ENCODE measurements around the gene COL8A2.

The COL8A2 gene

DNA sequence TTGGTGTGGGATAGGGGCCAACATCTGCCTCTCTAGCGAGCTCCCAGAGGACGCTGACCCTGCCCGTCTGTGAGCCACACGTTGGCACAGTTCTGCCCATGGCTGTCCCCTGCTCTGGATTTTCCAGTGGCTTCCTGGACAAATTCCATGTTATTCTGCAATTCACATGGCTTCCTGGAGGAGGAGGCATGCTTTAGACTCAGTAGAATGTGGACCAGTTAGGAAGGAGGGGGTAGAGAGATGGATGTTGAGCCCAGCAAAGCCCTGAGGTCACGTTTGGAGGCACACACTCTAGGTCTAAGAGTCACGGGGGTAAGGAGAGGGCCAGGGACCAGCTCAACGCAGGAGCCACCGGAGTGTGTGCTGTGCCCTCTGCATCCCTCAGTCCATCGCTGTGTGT is 12.2 kb downstream of the COL8A2 start:
- H3K18ac ChIP-seq (ENCODE audit: low read length), result no peak overlapping the region
- H3K27me3 ChIP-seq (ENCODE audit: insufficient read depth, low read length), result no peaks in the 10 kb centered on the region
- no peak overlapping the region for H3K23ac ChIP-seq (ENCODE audit: low read length)
- H2AK5ac ChIP-seq (ENCODE audit: low read length), result no peak overlapping the region
- H3K4ac ChIP-seq (ENCODE audit: low read depth, low read length), result no peak overlapping the region
- H3K79me2 ChIP-seq (ENCODE audit: control insufficient read depth, insufficient read depth, low read length, poor library complexity), result no peaks in the 10 kb centered on the region
- no peaks in the 10 kb centered on the region for H3K9me3 ChIP-seq (ENCODE audit: insufficient read depth, low read depth, low read length)
- no peak overlapping the region for H2BK12ac ChIP-seq (ENCODE audit: low read length)
- H3K14ac ChIP-seq (ENCODE audit: low read length), result no peak overlapping the region
- H3K4me1 ChIP-seq (ENCODE audit: control insufficient read depth in 1 of 2, insufficient read depth in 2 of 2, low read length in 2 of 2), result peaks cover 15 to 26% of the 10 kb centered on the region in 2 experiments
- H3K9ac ChIP-seq (ENCODE audit: low read length), result no peak overlapping the region
- no peak overlapping the region for H3K4me2 ChIP-seq (ENCODE audit: low read length)
- H2AFZ ChIP-seq (ENCODE audit: insufficient read depth, low read length, poor library complexity), result no peak overlapping the region
- no peak overlapping the region for H4K12ac ChIP-seq (ENCODE audit: low read depth, low read length)
- H4K91ac ChIP-seq (ENCODE audit: low read depth, low read length), result no peak overlapping the region
- no peak overlapping the region for H4K8ac ChIP-seq (ENCODE audit: low read depth, low read length)
- no peak for DNase-seq
- no peak overlapping the region for H3K4me3 ChIP-seq (ENCODE audit: low read depth, low read length)
- no CpG with 5 or more reads among the region's 9 CpGs for WGBS (ENCODE audit: extremely low coverage, insufficient coverage, insufficient read length)
- no peak overlapping the region for H2BK120ac ChIP-seq (ENCODE audit: insufficient read depth, low read length, poor library complexity)
- H3K79me1 ChIP-seq (ENCODE audit: low read length), result peaks cover 11% of the 10 kb centered on the region
- H3K36me3 ChIP-seq (ENCODE audit: control insufficient read depth in 1 of 2, insufficient read depth in 2 of 2, low read length in 2 of 2), result no peaks in the 10 kb centered on the region
- no peak overlapping the region for H2BK5ac ChIP-seq (ENCODE audit: low read depth, low read length, poor library complexity)
- H3K27ac ChIP-seq (ENCODE audit: low read depth, low read length), result no peak overlapping the region

DNA sequence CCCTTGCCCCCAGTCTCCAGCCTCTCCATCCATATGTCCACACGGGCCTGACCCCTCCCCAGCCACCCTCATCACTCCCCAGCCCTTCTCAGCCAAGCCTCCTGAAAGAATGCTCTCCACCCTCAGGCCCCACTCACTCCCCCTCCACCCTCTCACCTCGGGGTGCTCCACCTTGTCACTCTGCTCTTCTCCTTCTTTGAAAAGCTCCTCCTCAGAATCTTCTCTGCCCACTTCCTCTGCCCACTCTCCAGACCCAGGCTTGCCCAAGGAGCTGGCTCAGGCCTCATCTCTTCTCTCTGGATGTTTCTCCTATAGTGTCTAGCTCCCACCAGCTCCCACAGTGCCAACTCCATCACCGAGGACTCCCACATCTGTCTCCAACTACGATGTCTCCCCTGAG is 13.9 kb downstream of the COL8A2 start:
- DNase-seq, result no peak
- H3K79me2 ChIP-seq (ENCODE audit: control insufficient read depth, insufficient read depth, low read length, poor library complexity), result no peaks in the 10 kb centered on the region
- H3K23ac ChIP-seq (ENCODE audit: low read length), result no peak overlapping the region
- H3K14ac ChIP-seq (ENCODE audit: low read length), result no peak overlapping the region
- H3K4me1 ChIP-seq (ENCODE audit: control insufficient read depth in 1 of 2, insufficient read depth in 2 of 2, low read length in 2 of 2), result peaks cover 12 to 27% of the 10 kb centered on the region in 2 experiments
- no peak overlapping the region for H4K12ac ChIP-seq (ENCODE audit: low read depth, low read length)
- no peak overlapping the region for H4K8ac ChIP-seq (ENCODE audit: low read depth, low read length)
- no peak overlapping the region for H2BK5ac ChIP-seq (ENCODE audit: low read depth, low read length, poor library complexity)
- WGBS (ENCODE audit: extremely low coverage, insufficient coverage, insufficient read length), result no CpG with 5 or more reads among the region's 4 CpGs
- peaks cover 11% of the 10 kb centered on the region for H3K79me1 ChIP-seq (ENCODE audit: low read length)
- no peak overlapping the region for H2BK12ac ChIP-seq (ENCODE audit: low read length)
- H3K18ac ChIP-seq (ENCODE audit: low read length), result no peak overlapping the region
- no peak overlapping the region for H3K9ac ChIP-seq (ENCODE audit: low read length)
- no peaks in the 10 kb centered on the region for H3K36me3 ChIP-seq (ENCODE audit: control insufficient read depth in 1 of 2, insufficient read depth in 2 of 2, low read length in 2 of 2)
- no peak overlapping the region for H2AFZ ChIP-seq (ENCODE audit: insufficient read depth, low read length, poor library complexity)
- no peaks in the 10 kb centered on the region for H3K27me3 ChIP-seq (ENCODE audit: insufficient read depth, low read length)
- no peak overlapping the region for H3K27ac ChIP-seq (ENCODE audit: low read depth, low read length)
- H2AK5ac ChIP-seq (ENCODE audit: low read length), result peak overlapping the region; percentile 12
- peak overlapping the region; percentile 19 for H4K91ac ChIP-seq (ENCODE audit: low read depth, low read length)
- H3K4me2 ChIP-seq (ENCODE audit: low read length), result no peak overlapping the region
- H3K4ac ChIP-seq (ENCODE audit: low read depth, low read length), result no peak overlapping the region
- H2BK120ac ChIP-seq (ENCODE audit: insufficient read depth, low read length, poor library complexity), result no peak overlapping the region
- no peaks in the 10 kb centered on the region for H3K9me3 ChIP-seq (ENCODE audit: insufficient read depth, low read depth, low read length)
- H3K4me3 ChIP-seq (ENCODE audit: low read depth, low read length), result no peak overlapping the region

- H3K9ac ChIP-seq (ENCODE audit: low read length), result no peak overlapping the region
- H3K4me1 ChIP-seq (ENCODE audit: control insufficient read depth in 1 of 2, insufficient read depth in 2 of 2, low read length in 2 of 2), result peaks cover 10 to 21% of the 10 kb centered on the region in 2 experiments
- no peak overlapping the region for H3K23ac ChIP-seq (ENCODE audit: low read length)
- no peaks in the 10 kb centered on the region for H3K79me2 ChIP-seq (ENCODE audit: control insufficient read depth, insufficient read depth, low read length, poor library complexity)
- H2BK120ac ChIP-seq (ENCODE audit: insufficient read depth, low read length, poor library complexity), result no peak overlapping the region
- peak overlapping the region; percentile 40 for H4K8ac ChIP-seq (ENCODE audit: low read depth, low read length)
- no peaks in the 10 kb centered on the region for H3K9me3 ChIP-seq (ENCODE audit: insufficient read depth, low read depth, low read length)
- no peak overlapping the region for H3K27ac ChIP-seq (ENCODE audit: low read depth, low read length)
- peak overlapping the region; percentile 2 for H2BK12ac ChIP-seq (ENCODE audit: low read length)
- no peak overlapping the region for H3K4ac ChIP-seq (ENCODE audit: low read depth, low read length)
- H3K18ac ChIP-seq (ENCODE audit: low read length), result no peak overlapping the region
- no peak overlapping the region for H2AK5ac ChIP-seq (ENCODE audit: low read length)
- no peak for DNase-seq
- H2BK5ac ChIP-seq (ENCODE audit: low read depth, low read length, poor library complexity), result peak overlapping the region; percentile 2
- H3K36me3 ChIP-seq (ENCODE audit: control insufficient read depth in 1 of 2, insufficient read depth in 2 of 2, low read length in 2 of 2), result no peaks in the 10 kb centered on the region
- peak overlapping the region; percentile 19 for H3K14ac ChIP-seq (ENCODE audit: low read length)
- peak overlapping the region; percentile 45 for H4K91ac ChIP-seq (ENCODE audit: low read depth, low read length)
- no peak overlapping the region for H2AFZ ChIP-seq (ENCODE audit: insufficient read depth, low read length, poor library complexity)
- H3K27me3 ChIP-seq (ENCODE audit: insufficient read depth, low read length), result no peaks in the 10 kb centered on the region
- no peak overlapping the region for H3K4me3 ChIP-seq (ENCODE audit: low read depth, low read length)
- H3K79me1 ChIP-seq (ENCODE audit: low read length), result peaks cover 11% of the 10 kb centered on the region
- H3K4me2 ChIP-seq (ENCODE audit: low read length), result peak overlapping the region; percentile 3
- WGBS (ENCODE audit: extremely low coverage, insufficient coverage, insufficient read length), result no CpG with 5 or more reads among the region's 11 CpGs
- H4K12ac ChIP-seq (ENCODE audit: low read depth, low read length), result no peak overlapping the region
Measured at GRCh38 chr1:36109041-36109679, 15.9 kb downstream of the COL8A2 start.

- no peak overlapping the region for H3K4me2 ChIP-seq (ENCODE audit: low read length)
- H2AK5ac ChIP-seq (ENCODE audit: low read length), result peak overlapping the region; percentile 82
- no peaks in the 10 kb centered on the region for H3K79me2 ChIP-seq (ENCODE audit: control insufficient read depth, insufficient read depth, low read length, poor library complexity)
- H3K9me3 ChIP-seq (ENCODE audit: insufficient read depth, low read depth, low read length), result no peaks in the 10 kb centered on the region
- H4K91ac ChIP-seq (ENCODE audit: low read depth, low read length), result peak overlapping the region; percentile 64
- no peak overlapping the region for H3K23ac ChIP-seq (ENCODE audit: low read length)
- H3K36me3 ChIP-seq (ENCODE audit: control insufficient read depth in 1 of 2, insufficient read depth in 2 of 2, low read length in 2 of 2), result no peaks in the 10 kb centered on the region
- H2AFZ ChIP-seq (ENCODE audit: insufficient read depth, low read length, poor library complexity), result no peak overlapping the region
- WGBS (ENCODE audit: extremely low coverage, insufficient coverage, insufficient read length), result no CpG with 5 or more reads among the region's 14 CpGs
- no peaks in the 10 kb centered on the region for H3K27me3 ChIP-seq (ENCODE audit: insufficient read depth, low read length)
- H3K9ac ChIP-seq (ENCODE audit: low read length), result no peak overlapping the region
- peak overlapping the region; percentile 65 for H3K14ac ChIP-seq (ENCODE audit: low read length)
- peak overlapping the region; percentile 16 for H3K18ac ChIP-seq (ENCODE audit: low read length)
- no peak for DNase-seq
- no peak overlapping the region for H3K27ac ChIP-seq (ENCODE audit: low read depth, low read length)
- no peak overlapping the region for H3K4me3 ChIP-seq (ENCODE audit: low read depth, low read length)
- no peak overlapping the region for H4K12ac ChIP-seq (ENCODE audit: low read depth, low read length)
- H2BK120ac ChIP-seq (ENCODE audit: insufficient read depth, low read length, poor library complexity), result peak overlapping the region; percentile 55
- H3K4me1 ChIP-seq (ENCODE audit: control insufficient read depth in 1 of 2, insufficient read depth in 2 of 2, low read length in 2 of 2), result peaks cover 10 to 21% of the 10 kb centered on the region in 2 experiments
- H4K8ac ChIP-seq (ENCODE audit: low read depth, low read length), result peak overlapping the region; percentile 17
- H3K79me1 ChIP-seq (ENCODE audit: low read length), result peaks cover 11% of the 10 kb centered on the region
- H2BK5ac ChIP-seq (ENCODE audit: low read depth, low read length, poor library complexity), result peak overlapping the region; percentile 36
- no peak overlapping the region for H3K4ac ChIP-seq (ENCODE audit: low read depth, low read length)
- peak overlapping the region; percentile 81 for H2BK12ac ChIP-seq (ENCODE audit: low read length)
Measured at GRCh38 chr1:36108314-36108713, 16.7 kb downstream of the COL8A2 start.
